ENCODE data around the gene RGP1. TPM values are rescaled to one million over a fixed set of nuclear protein-coding genes. Genes with fewer than 3 reads are reported as not detected.

RGP1 gene
- total and polyA plus RNA-seq, 9 of the 15 experiments (the other 6 are each of a cell fraction or from before 2014, with no cell fraction given) = 0.42 to 13.8 (median 6.7) TPM

DNA sequence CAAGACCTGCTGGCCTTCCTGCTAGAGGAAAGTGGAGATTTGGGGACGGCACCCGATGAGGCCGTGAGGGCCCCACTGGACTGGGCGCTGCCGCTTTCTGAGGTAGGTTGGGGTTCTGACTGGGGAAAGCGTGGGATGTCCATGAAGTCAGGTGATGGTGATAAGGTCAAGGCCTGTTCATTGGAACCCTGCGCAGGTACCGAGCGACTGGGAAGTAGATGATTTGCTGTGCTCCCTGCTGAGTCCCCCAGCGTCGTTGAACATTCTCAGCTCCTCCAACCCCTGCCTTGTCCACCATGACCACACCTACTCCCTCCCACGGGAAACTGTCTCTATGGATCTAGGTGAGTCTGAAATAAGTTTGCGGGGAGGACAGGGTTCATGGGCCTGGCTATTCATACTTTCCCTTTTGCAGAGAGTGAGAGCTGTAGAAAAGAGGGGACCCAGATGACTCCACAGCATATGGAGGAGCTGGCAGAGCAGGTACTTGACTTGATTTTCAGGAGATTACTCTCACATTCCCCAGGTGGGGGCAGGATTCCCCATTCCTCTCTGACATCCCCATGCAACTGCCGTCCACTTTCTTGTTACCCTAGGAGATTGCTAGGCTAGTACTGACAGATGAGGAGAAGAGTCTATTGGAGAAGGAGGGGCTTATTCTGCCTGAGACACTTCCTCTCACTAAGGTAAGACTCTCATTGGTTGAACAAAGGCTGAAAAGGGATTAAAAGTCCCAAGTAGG, 16.1 kb upstream of the RGP1 start:
- Histone ChIP-seq H3K27ac (ENCODE audit: extremely low read depth, low read depth, low read length) (peak overlapping the region; percentile 97), H3K4me1 (replicated peaks in 1 of 2; ENCODE audit: control insufficient read depth in 2 of 2, insufficient read depth in 2 of 2, low read length in 2 of 2) (peaks cover 23 to 29% of the 10 kb centered on the region in 2 experiments; a peak in 4 of 5 replicates), H3K79me2 (ENCODE audit: control insufficient read depth, insufficient read depth, low read length) (peaks cover 59% of the 10 kb centered on the region), H2AFZ (ENCODE audit: low read depth, low read length) (peak overlapping the region; percentile 76), H3K9ac (ENCODE audit: insufficient read depth in 1 of 2, low read depth in 2 of 2, low read length in 2 of 2) (peak overlapping the region; percentile 85 to 91), H4K20me1 (replicated peaks; ENCODE audit: control insufficient read depth, insufficient read depth, low read length) (peaks cover 11% of the 10 kb centered on the region; the same call in 1 of the 2 replicates), H3K36me3 (ENCODE audit: control insufficient read depth, insufficient read depth, low read length) (peaks cover 48% of the 10 kb centered on the region), H3K4me2 (ENCODE audit: insufficient read depth, low read length) (peak overlapping the region; percentile 94), H3K9me1 (ENCODE audit: control insufficient read depth, insufficient read depth, low read length) (no peaks in the 10 kb centered on the region), H3K4me3 (peak overlapping the region; percentile 85), H3K27me3 (ENCODE audit: control insufficient read depth in 2 of 2, insufficient read depth in 2 of 2, low read length in 2 of 2) (no peaks in the 10 kb centered on the region), H3K9me3 (replicated peaks; ENCODE audit: control insufficient read depth, insufficient read depth, low read depth, low read length) (no peaks in the 10 kb centered on the region)
- in situ Hi-C loops (cut with MboI) (no loop called here), intact Hi-C loops (cut with micrococcal nuclease) (loop anchor here (2.0 to 10.0 kb wide), 3 partner anchors 16 to 82 kb away; partner anchors contain the start of genes GBA2, HINT2, RGP1 and SPAG8)
- DNase-seq (ENCODE audit: extremely low read depth in 1 of 4, low spot score in 3 of 4) (peak; percentile 24 to 66 (median 41)), ATAC-seq (no peak), FAIRE-seq (peak; percentile 81)
- 2% methylated on average over 14 of the region's 14 CpGs for WGBS (ENCODE audit: insufficient coverage, low coverage, missing lambda C conversion rate)
- TSS peak; percentile 71 for BruUV-seq (replicated peaks)
- ChIA-PET POLR2A (interaction anchor here (0.6 to 2.8 kb wide), 15 partner anchors 9 to 631 kb away, joined by 3 to 13 read pairs (median 5); partner anchors contain the start of genes CCDC107, GBA2, RGP1 and RMRP), CTCF (ENCODE audit: low intra/inter-chr PET ratio) (no interaction called here)
- TF ChIP-seq SAP30 (IDR thresholded peaks at IDR 0.05; ENCODE audit: borderline replicate concordance, insufficient read depth, low read depth, low read length, poor library complexity, severe bottlenecking) (no peak), MAZ (CRISPR knock-in tag; conservative IDR thresholded peaks at IDR 0.05 in 1 of 2, IDR thresholded peaks at IDR 0.05 in 1 of 2) (0 out of 4 replicates have a peak, but pooled peaks of 1 of the 2 experiments have one; percentile 41), BACH1 (tag; IDR thresholded peaks at IDR 0.05) (no peak), POU5F1 (IDR thresholded peaks at IDR 0.05; ENCODE audit: borderline replicate concordance, low read depth, low read length, partially characterized antibody) (no peak), L3MBTL2 (IDR thresholded peaks at IDR 0.05) (no peak), SPI1 (IDR thresholded peaks at IDR 0.05; ENCODE audit: borderline replicate concordance, low read depth, low read length) (peak; percentile 76), ZNF76 (CRISPR knock-in tag; IDR thresholded peaks at IDR 0.05; ENCODE audit: borderline replicate concordance) (no peak), ZNF79 (CRISPR knock-in tag; IDR thresholded peaks at IDR 0.05; ENCODE audit: low read depth) (no peak), ZNF324 (CRISPR knock-in tag; IDR thresholded peaks at IDR 0.05) (no peak), MNT (conservative IDR thresholded peaks at IDR 0.05) (peak in 1 of 2 experiments; percentile 4; a peak in 1 of 4 replicates), EGR1 (conservative IDR thresholded peaks at IDR 0.05) (peak; percentile 27; the same call in 1 of the 2 replicates), TAF9B (IDR thresholded peaks at IDR 0.05; ENCODE audit: partially characterized antibody) (no peak), PHTF2 (CRISPR knock-in tag; IDR thresholded peaks at IDR 0.05) (no peak), CHD1 (IDR thresholded peaks at IDR 0.05; ENCODE audit: low read length) (peak; percentile 42)
- TF ChIP-seq, protein P1, sequence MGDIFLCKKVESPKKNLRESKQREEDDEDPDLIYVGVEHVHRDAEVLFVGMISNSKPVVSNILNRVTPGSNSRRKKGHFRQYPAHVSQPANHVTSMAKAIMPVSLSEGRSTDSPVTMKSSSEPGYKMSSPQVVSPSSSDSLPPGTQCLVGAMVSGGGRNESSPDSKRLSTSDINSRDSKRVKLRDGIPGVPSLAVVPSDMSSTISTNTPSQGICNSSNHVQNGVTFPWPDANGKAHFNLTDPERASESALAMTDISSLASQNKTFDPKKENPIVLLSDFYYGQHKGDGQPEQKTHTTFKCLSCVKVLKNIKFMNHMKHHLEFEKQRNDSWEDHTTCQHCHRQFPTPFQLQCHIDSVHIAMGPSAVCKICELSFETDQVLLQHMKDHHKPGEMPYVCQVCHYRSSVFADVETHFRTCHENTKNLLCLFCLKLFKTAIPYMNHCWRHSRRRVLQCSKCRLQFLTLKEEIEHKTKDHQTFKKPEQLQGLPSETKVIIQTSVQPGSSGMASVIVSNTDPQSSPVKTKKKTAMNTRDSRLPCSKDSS (IDR thresholded peaks at IDR 0.05; ENCODE audit: low read depth, partially characterized antibody) = no peak
- TF ChIP-seq, protein P2, sequence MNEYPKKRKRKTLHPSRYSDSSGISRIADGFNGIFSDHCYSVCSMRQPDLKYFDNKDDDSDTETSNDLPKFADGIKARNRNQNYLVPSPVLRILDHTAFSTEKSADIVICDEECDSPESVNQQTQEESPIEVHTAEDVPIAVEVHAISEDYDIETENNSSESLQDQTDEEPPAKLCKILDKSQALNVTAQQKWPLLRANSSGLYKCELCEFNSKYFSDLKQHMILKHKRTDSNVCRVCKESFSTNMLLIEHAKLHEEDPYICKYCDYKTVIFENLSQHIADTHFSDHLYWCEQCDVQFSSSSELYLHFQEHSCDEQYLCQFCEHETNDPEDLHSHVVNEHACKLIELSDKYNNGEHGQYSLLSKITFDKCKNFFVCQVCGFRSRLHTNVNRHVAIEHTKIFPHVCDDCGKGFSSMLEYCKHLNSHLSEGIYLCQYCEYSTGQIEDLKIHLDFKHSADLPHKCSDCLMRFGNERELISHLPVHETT (CRISPR knock-in tag; conservative IDR thresholded peaks at IDR 0.05 in 1 of 2, IDR thresholded peaks at IDR 0.05 in 1 of 2) = no peak
